Prostate gland (tissue), 2 donors: ENCODE data around the gene ANKIB1.

ENCODE experiments used
- CTCF ChIP-seq, 4 experiments: fragments of 200-600 bp in 2 of 4; fragments of 450-650 bp in 2 of 4; sonication (generic) in 2 of 4; IDR thresholded peaks; 1 replicate in 3 of 4; 2 replicates in 1 of 4; pipeline ENCODE4 v1.5.1; 2016 to 2019; ENCODE audit warnings: antibody characterized with exemption in 4 of 4, mild to moderate bottlenecking in 2 of 4, moderate library complexity in 2 of 4
- POLR2A ChIP-seq: fragments of 450-650 bp; IDR thresholded peaks from one replicate; pipeline ENCODE4 v1.6.1; 2016; ENCODE audit warnings: antibody characterized with exemption, mild to moderate bottlenecking
- POLR2AphosphoS5 ChIP-seq: sonication (generic); formaldehyde crosslinking; IDR thresholded peaks from one replicate; pipeline ENCODE4 v1.6.1; 2017; ENCODE audit warnings: antibody characterized with exemption

GRCh38 chr7:92281031-92281430, 35.3 kb downstream of the ANKIB1 start:
- no peak for TF ChIP-seq CTCF (IDR thresholded peaks at IDR 0.05)
- no peak for TF ChIP-seq POLR2A
- no peak for TF ChIP-seq POLR2AphosphoS5
